RCC 7860 (cell line): ENCODE measurements around the gene JHY.
"Not testable (repeated sequence)": the region's sequence is repeated elsewhere in the genome, so short reads cannot be mapped to it uniquely, and the experiment has no call there.

Source experiments
- DNase-seq: peaks from one replicate; pipeline ENCODE4 v3.0.0-alpha.2; 2015; ENCODE audit warnings: low spot score
- FAIRE-seq: peaks from 2 replicates; lab custom pipeline; 2012; peaks lifted over from hg19 to GRCh38; lab: Jason Lieb, UNC

Gene JHY

GRCh38 chr11:122882189-122882856 is at the start of gene JHY:
TSS of gene JHY (plus strand) at chr11:122882759. CDS start at chr11:122885850, 3,091 bp downstream.
- DNase-seq = peak; percentile 30
- no peak for FAIRE-seq

- DNase-seq (no peak), FAIRE-seq (no peak)
Measured at GRCh38 chr11:122833846-122834464, 48.6 kb upstream of the JHY start.

GRCh38 chr11:122836916-122837315 is 45.6 kb upstream of the JHY start:
- DNase-seq = no peak
- FAIRE-seq = no peak

- FAIRE-seq (no peak), DNase-seq (no peak)
Measured at GRCh38 chr11:122837528-122838346, 44.8 kb upstream of the JHY start.

GRCh38 chr11:122843281-122844141 is 39.0 kb upstream of the JHY start:
- FAIRE-seq (no peak), DNase-seq (no peak)

GRCh38 chr11:122847466-122847865 is 35.1 kb upstream of the JHY start:
- no peak for DNase-seq
- FAIRE-seq = no peak

GRCh38 chr11:122848186-122848585 is 34.4 kb upstream of the JHY start:
- FAIRE-seq (no peak), DNase-seq (no peak)

- peak; percentile 97 for FAIRE-seq
Measured at GRCh38 chr11:122850076-122850631, 32.4 kb upstream of the JHY start.

GRCh38 chr11:122851366-122851966 is 31.1 kb upstream of the JHY start:
- no peak for FAIRE-seq
- no peak for DNase-seq

More at GRCh38 chr11:122850076-122850631, 32.4 kb upstream of the JHY start:
- peak; percentile 88 for DNase-seq

GRCh38 chr11:122852074-122852795 is 30.3 kb upstream of the JHY start:
- FAIRE-seq = no peak
- DNase-seq = no peak

- no peak for FAIRE-seq
- no peak for DNase-seq
Measured at GRCh38 chr11:122852796-122853160, 29.8 kb upstream of the JHY start.

GRCh38 chr11:122853261-122853660 is 29.3 kb upstream of the JHY start:
- FAIRE-seq (no peak), DNase-seq (no peak)

GRCh38 chr11:122853971-122854446 is 28.6 kb upstream of the JHY start:
- peak; percentile 64 for DNase-seq
- FAIRE-seq = peak; percentile 89

GRCh38 chr11:122861631-122862030 is 20.9 kb upstream of the JHY start:
- DNase-seq = no peak
- FAIRE-seq = no peak

- FAIRE-seq = no peak
- no peak for DNase-seq
Measured at GRCh38 chr11:122862091-122862490, 20.5 kb upstream of the JHY start.

- not testable (repeated sequence) for FAIRE-seq
Measured at GRCh38 chr11:122863154-122863553, 19.4 kb upstream of the JHY start.

GRCh38 chr11:122863704-122864326 is 18.7 kb upstream of the JHY start:
- DNase-seq (peak; percentile 18), FAIRE-seq (peak; percentile 76)

More at GRCh38 chr11:122863154-122863553, 19.4 kb upstream of the JHY start:
- DNase-seq = not testable (repeated sequence)

GRCh38 chr11:122864386-122865115 is 18.0 kb upstream of the JHY start:
- FAIRE-seq (no peak), DNase-seq (no peak)
